Astrocyte (in vitro differentiated cells and primary cell): Measurements from ENCODE around the gene TFG. TPM values are rescaled to one million over a fixed set of nuclear protein-coding genes. Genes with fewer than 3 reads are reported as not detected.
A peak's percentile ranks its signal among the peaks of the same experiment; 100 is the strongest.

ENCODE experiments used
- DNase-seq: peaks from one replicate; pipeline ENCODE4 v3.0.0-alpha.2; 2010; ENCODE audit warnings: low read depth
- FAIRE-seq: peaks from 2 replicates; lab custom pipeline; 2011; peaks lifted over from hg19 to GRCh38; lab: Jason Lieb, UNC
- H2AFZ ChIP-seq: 2 replicates; pipeline ENCODE4 v1.6.0; 2012; ENCODE audit warnings: low read depth, low read length, inconsistent platforms
- H3K27ac ChIP-seq: 2 replicates; pipeline ENCODE4 v1.5.1; 2011; ENCODE audit warnings: low read depth, low read length, inconsistent platforms
- H3K27me3 ChIP-seq: 2 replicates; pipeline ENCODE4 v1.6.0; 2011; ENCODE audit warnings: low read length, inconsistent platforms; ENCODE audit not compliant: insufficient read depth
- H3K36me3 ChIP-seq: 2 replicates; pipeline ENCODE4 v1.5.1; 2011; ENCODE audit warnings: low read length, inconsistent platforms; ENCODE audit not compliant: insufficient read depth
- H3K4me1 ChIP-seq: 2 replicates; pipeline ENCODE4 v1.5.1; 2011; ENCODE audit warnings: low read length, inconsistent platforms; ENCODE audit not compliant: insufficient read depth
- H3K4me2 ChIP-seq: 2 replicates; pipeline ENCODE4 v1.6.0; 2012; ENCODE audit warnings: low read length, inconsistent platforms
- H3K4me3 ChIP-seq: 2 replicates; pipeline ENCODE4 v1.5.1; 2011; ENCODE audit warnings: low read depth, mild to moderate bottlenecking, low read length, inconsistent platforms; ENCODE audit not compliant: insufficient read depth
- H3K79me2 ChIP-seq: 2 replicates; pipeline ENCODE4 v1.6.0; 2012; ENCODE audit warnings: mild to moderate bottlenecking, low read length, inconsistent platforms; ENCODE audit not compliant: insufficient read depth
- H3K9ac ChIP-seq: 2 replicates; pipeline ENCODE4 v1.6.0; 2012; ENCODE audit warnings: mild to moderate bottlenecking, low read length, inconsistent platforms
- H3K9me3 ChIP-seq: 2 replicates; pipeline ENCODE4 v1.5.1; 2012; ENCODE audit warnings: low read depth, mild to moderate bottlenecking, low read length, inconsistent platforms; ENCODE audit not compliant: insufficient read depth
- H4K20me1 ChIP-seq: 2 replicates; pipeline ENCODE4 v1.6.0; 2012; ENCODE audit warnings: low read length, inconsistent platforms; ENCODE audit not compliant: insufficient read depth
- H3K27ac Mint-ChIP-seq: one replicate; pipeline ENCODE4 v1.8.0; 2021; ENCODE audit warnings: mild to moderate bottlenecking, mixed read lengths; ENCODE audit not compliant: unreplicated experiment
- H3K27me3 Mint-ChIP-seq: one replicate; pipeline ENCODE4 v1.8.0; 2021; ENCODE audit warnings: low read depth, mixed read lengths; ENCODE audit not compliant: unreplicated experiment
- H3K36me3 Mint-ChIP-seq: one replicate; pipeline ENCODE4 v1.8.0; 2021; ENCODE audit warnings: low read depth, mixed read lengths; ENCODE audit not compliant: unreplicated experiment
- H3K4me1 Mint-ChIP-seq: one replicate; pipeline ENCODE4 v1.8.0; 2021; ENCODE audit warnings: low read depth, mixed read lengths; ENCODE audit not compliant: unreplicated experiment
- H3K4me3 Mint-ChIP-seq: one replicate; pipeline ENCODE4 v1.8.0; 2021; ENCODE audit warnings: mild to moderate bottlenecking, moderate library complexity, mixed read lengths; ENCODE audit not compliant: unreplicated experiment
- H3K9me3 Mint-ChIP-seq: one replicate; pipeline ENCODE4 v1.8.0; 2021; ENCODE audit warnings: mild to moderate bottlenecking, mixed read lengths; ENCODE audit not compliant: unreplicated experiment
- EZH2 ChIP-seq: IDR thresholded peaks from 2 replicates; pipeline ENCODE4 v1.6.1; 2012; ENCODE audit warnings: mild to moderate bottlenecking, low read length, inconsistent platforms; ENCODE audit not compliant: insufficient read depth
- total RNA-seq: library from RNA; stranded (reverse); gene quantifications from 2 replicates; pipeline ENCODE4 v1.2.1, GENCODE V29; 2021
- TF ChIP-seq, protein P1 (sequence below): IDR thresholded peaks from 2 replicates; pipeline ENCODE4 v1.5.1; 2011; ENCODE audit warnings: low read depth, mild to moderate bottlenecking, inconsistent platforms, low read length, moderate library complexity; ENCODE audit not compliant: insufficient read depth

TFG gene
- total RNA-seq, 1 donor from 2014 or later: 155 TPM

DNA sequence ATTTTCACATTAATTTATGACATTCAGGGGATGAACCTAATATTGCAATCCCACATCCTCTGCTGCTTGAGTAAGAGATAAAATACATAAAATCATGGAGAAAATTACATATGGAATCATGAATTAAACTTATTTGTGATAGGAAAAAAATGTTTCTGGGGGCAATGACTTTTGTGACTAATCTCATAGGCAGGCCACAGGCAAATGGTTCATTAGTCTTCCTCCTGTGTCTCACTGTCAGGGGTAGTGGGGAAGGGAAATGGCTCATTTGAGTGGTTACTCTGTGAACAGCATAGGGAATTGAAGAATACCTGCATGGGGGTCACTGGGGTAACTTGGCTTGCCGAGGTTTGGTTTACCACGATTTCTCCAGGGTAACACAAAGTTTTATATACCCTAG, 72.0 kb downstream of the TFG start:
- FAIRE-seq: no peak
- Mint-ChIP-seq H3K9me3 (peaks cover 9% of the 10 kb centered on the region), H3K36me3 (no peaks in the 10 kb centered on the region), H3K27me3 (no peaks in the 10 kb centered on the region), H3K4me3 (no peak overlapping the region), H3K4me1 (peaks cover 10% of the 10 kb centered on the region), H3K27ac (no peak overlapping the region)
- Histone ChIP-seq H3K27ac (no peak overlapping the region), H4K20me1 (no peaks in the 10 kb centered on the region), H3K4me1 (peaks cover 30% of the 10 kb centered on the region), H3K4me2 (peak overlapping the region; percentile 24), H2AFZ (no peak overlapping the region), H3K27me3 (no peaks in the 10 kb centered on the region), H3K9ac (no peak overlapping the region), H3K4me3 (no peak overlapping the region), H3K9me3 (peaks cover 2% of the 10 kb centered on the region), H3K36me3 (no peaks in the 10 kb centered on the region), H3K79me2 (no peaks in the 10 kb centered on the region)
- TF ChIP-seq, protein P1, sequence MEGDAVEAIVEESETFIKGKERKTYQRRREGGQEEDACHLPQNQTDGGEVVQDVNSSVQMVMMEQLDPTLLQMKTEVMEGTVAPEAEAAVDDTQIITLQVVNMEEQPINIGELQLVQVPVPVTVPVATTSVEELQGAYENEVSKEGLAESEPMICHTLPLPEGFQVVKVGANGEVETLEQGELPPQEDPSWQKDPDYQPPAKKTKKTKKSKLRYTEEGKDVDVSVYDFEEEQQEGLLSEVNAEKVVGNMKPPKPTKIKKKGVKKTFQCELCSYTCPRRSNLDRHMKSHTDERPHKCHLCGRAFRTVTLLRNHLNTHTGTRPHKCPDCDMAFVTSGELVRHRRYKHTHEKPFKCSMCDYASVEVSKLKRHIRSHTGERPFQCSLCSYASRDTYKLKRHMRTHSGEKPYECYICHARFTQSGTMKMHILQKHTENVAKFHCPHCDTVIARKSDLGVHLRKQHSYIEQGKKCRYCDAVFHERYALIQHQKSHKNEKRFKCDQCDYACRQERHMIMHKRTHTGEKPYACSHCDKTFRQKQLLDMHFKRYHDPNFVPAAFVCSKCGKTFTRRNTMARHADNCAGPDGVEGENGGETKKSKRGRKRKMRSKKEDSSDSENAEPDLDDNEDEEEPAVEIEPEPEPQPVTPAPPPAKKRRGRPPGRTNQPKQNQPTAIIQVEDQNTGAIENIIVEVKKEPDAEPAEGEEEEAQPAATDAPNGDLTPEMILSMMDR: no peak
- no peak for TF ChIP-seq EZH2
- peak; percentile 72 for DNase-seq

DNA sequence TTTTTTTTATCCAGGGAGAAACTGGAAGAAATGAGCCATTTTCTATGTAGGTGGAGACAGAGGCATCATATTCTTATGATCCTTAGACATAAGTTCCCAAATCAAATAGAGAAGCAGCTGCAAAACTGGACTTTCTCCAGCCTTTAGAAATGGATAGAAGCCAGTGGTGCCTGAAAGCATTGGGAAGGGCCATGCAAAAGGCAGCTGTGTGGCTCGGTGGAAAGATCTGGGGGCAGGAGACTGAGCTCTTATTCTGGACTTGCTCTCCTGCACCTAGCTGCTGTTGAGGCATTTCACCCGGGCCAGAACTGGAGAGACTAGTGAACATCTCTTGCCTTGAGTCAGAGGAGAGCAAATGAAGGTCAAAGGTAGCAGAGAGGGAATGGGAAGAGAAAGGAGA, 73.1 kb downstream of the TFG start:
- peaks cover 20% of the 10 kb centered on the region for H3K4me1 ChIP-seq
- H3K4me3 Mint-ChIP-seq: no peak overlapping the region
- FAIRE-seq (no peak), DNase-seq (no peak)
- H3K9me3 ChIP-seq: peaks cover 2% of the 10 kb centered on the region
- H3K79me2 ChIP-seq: no peaks in the 10 kb centered on the region
- H3K27me3 ChIP-seq: no peaks in the 10 kb centered on the region
- no peak overlapping the region for H3K27ac ChIP-seq
- H4K20me1 ChIP-seq: no peaks in the 10 kb centered on the region
- no peaks in the 10 kb centered on the region for H3K27me3 Mint-ChIP-seq
- peaks cover 7% of the 10 kb centered on the region for H3K4me1 Mint-ChIP-seq
- TF ChIP-seq, protein P1: no peak
- no peak for TF ChIP-seq EZH2
- no peak overlapping the region for H2AFZ ChIP-seq
- H3K4me2 ChIP-seq: peak overlapping the region; percentile 13
- H3K9me3 Mint-ChIP-seq: peaks cover 9% of the 10 kb centered on the region
- H3K36me3 ChIP-seq: no peaks in the 10 kb centered on the region
- H3K27ac Mint-ChIP-seq: no peak overlapping the region
- H3K4me3 ChIP-seq: no peak overlapping the region
- no peaks in the 10 kb centered on the region for H3K36me3 Mint-ChIP-seq
- no peak overlapping the region for H3K9ac ChIP-seq

DNA sequence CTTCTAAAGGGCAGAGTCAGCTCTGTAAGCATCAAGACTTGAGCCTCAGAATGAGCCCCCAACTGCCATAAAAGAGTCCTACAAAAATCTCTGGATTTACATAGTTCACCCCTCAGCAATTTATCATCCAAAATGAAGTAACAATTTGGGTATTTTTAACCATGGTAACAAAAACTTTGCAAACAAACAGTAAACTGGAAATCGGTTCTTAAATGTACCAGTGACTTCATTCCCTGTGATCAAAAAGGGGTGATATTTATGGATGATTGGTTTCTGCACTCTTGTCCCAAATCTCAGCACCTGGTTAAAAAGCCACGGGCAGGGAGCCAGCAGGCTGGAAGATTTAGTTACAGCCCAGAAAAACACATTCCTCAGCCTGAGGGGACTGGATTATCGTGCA, 73.6 kb downstream of the TFG start:
- no peaks in the 10 kb centered on the region for H3K79me2 ChIP-seq
- no peak overlapping the region for H3K27ac Mint-ChIP-seq
- H3K27me3 ChIP-seq: no peaks in the 10 kb centered on the region
- no peak overlapping the region for H3K4me3 Mint-ChIP-seq
- no peaks in the 10 kb centered on the region for H3K27me3 Mint-ChIP-seq
- no peak overlapping the region for H3K4me2 ChIP-seq
- FAIRE-seq (no peak), DNase-seq (peak; percentile 59)
- H3K4me1 ChIP-seq: peaks cover 15% of the 10 kb centered on the region
- no peak overlapping the region for H3K27ac ChIP-seq
- H3K9me3 Mint-ChIP-seq: peaks cover 10% of the 10 kb centered on the region
- peaks cover 5% of the 10 kb centered on the region for H3K4me1 Mint-ChIP-seq
- H3K36me3 ChIP-seq: no peaks in the 10 kb centered on the region
- no peak overlapping the region for H3K4me3 ChIP-seq
- H4K20me1 ChIP-seq: no peaks in the 10 kb centered on the region
- no peaks in the 10 kb centered on the region for H3K36me3 Mint-ChIP-seq
- H3K9me3 ChIP-seq: peaks cover 2% of the 10 kb centered on the region
- H2AFZ ChIP-seq: no peak overlapping the region
- TF ChIP-seq, protein P1: no peak
- no peak for TF ChIP-seq EZH2
- no peak overlapping the region for H3K9ac ChIP-seq
